ENCODE results near the gene ARSJ. TPM values are rescaled to one million over a fixed set of nuclear protein-coding genes. Genes with fewer than 3 reads are reported as not detected.

Gene ARSJ
- total RNA-seq, 1 donor from 2014 or later = 13.6 TPM

DNA sequence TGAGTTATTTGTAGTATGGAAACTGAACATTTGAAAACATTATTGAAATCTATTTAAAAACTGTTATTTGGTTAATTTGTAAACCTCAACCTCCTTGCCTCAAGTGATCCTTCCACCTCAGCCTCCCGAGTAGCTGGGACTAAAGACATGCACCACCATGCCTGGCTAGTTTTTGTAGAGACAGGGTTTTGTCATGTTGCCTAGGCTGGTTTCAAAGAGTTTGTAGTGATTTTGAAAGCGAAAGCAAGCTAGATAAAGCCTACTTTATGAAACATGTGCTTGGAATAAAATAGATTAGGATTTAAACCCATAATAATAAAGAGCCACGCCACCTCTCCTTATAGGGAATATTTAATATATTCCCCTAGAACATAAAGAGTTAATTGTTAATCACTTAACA, 23.5 kb downstream of the ARSJ start:
- TF ChIP-seq, protein P1, sequence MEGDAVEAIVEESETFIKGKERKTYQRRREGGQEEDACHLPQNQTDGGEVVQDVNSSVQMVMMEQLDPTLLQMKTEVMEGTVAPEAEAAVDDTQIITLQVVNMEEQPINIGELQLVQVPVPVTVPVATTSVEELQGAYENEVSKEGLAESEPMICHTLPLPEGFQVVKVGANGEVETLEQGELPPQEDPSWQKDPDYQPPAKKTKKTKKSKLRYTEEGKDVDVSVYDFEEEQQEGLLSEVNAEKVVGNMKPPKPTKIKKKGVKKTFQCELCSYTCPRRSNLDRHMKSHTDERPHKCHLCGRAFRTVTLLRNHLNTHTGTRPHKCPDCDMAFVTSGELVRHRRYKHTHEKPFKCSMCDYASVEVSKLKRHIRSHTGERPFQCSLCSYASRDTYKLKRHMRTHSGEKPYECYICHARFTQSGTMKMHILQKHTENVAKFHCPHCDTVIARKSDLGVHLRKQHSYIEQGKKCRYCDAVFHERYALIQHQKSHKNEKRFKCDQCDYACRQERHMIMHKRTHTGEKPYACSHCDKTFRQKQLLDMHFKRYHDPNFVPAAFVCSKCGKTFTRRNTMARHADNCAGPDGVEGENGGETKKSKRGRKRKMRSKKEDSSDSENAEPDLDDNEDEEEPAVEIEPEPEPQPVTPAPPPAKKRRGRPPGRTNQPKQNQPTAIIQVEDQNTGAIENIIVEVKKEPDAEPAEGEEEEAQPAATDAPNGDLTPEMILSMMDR (IDR thresholded peaks at IDR 0.05) = no peak
- H3K9me3 ChIP-seq = no peaks in the 10 kb centered on the region
- no peak for DNase-seq
- no peak overlapping the region for H3K4me3 ChIP-seq
- no peak overlapping the region for H3K27ac ChIP-seq
- no peaks in the 10 kb centered on the region for H3K27me3 ChIP-seq
- H3K36me3 ChIP-seq = no peaks in the 10 kb centered on the region
- intact Hi-C loops (cut with DNase I) = no loop called here
- ATAC-seq = no peak
- H3K4me1 ChIP-seq = peaks cover 14% of the 10 kb centered on the region

- H3K9me3 ChIP-seq = no peaks in the 10 kb centered on the region
- TF ChIP-seq, protein P1 (IDR thresholded peaks at IDR 0.05) = no peak
- DNase-seq (no peak), ATAC-seq (no peak)
- no peak overlapping the region for H3K27ac ChIP-seq
- H3K27me3 ChIP-seq = no peaks in the 10 kb centered on the region
- no peaks in the 10 kb centered on the region for H3K36me3 ChIP-seq
- no peak overlapping the region for H3K4me3 ChIP-seq
- peaks cover 14% of the 10 kb centered on the region for H3K4me1 ChIP-seq
- intact Hi-C loops (cut with DNase I) = no loop called here
These were observed 24.0 kb downstream of the ARSJ start for GRCh38 chr4:113955411-113955810.

- Histone ChIP-seq H3K4me3 (no peak overlapping the region), H3K36me3 (no peaks in the 10 kb centered on the region), H3K27ac (no peak overlapping the region), H3K4me1 (peaks cover 5% of the 10 kb centered on the region), H3K27me3 (no peaks in the 10 kb centered on the region), H3K9me3 (no peaks in the 10 kb centered on the region)
- ATAC-seq (no peak), DNase-seq (no peak)
- intact Hi-C loops (cut with DNase I) = no loop called here
- TF ChIP-seq, protein P1 (IDR thresholded peaks at IDR 0.05) = no peak
These were observed 25.6 kb downstream of the ARSJ start for GRCh38 chr4:113953888-113954287.

DNA sequence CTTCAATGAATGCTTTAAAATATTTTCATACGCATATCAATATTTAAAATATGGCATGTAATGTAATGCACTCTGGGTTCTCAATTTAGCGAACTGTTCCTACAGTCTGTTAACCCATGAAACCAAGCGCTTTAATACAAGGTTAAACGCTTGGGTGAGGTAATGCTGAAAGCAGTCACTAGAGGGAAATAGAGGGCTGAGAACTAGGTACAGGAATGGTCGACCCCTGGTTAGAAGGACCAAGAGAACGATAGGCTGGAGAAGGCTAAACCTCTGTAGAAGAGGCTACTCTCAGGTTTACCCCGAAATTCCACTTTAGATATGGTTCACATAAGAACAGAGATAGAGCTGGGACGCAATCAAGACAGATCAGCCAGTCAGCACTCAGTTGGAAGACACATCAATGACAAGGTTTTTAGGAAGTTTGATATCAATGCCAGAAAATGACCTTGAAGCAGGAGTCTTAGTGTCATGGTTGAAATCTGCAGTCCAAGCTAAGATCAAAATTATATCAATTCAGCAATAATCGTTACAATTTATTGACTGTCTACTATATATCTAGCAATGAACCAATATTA, 26.9 kb downstream of the ARSJ start:
- H3K4me1 ChIP-seq = peaks cover 5% of the 10 kb centered on the region
- DNase-seq = no peak
- TF ChIP-seq, protein P1 (IDR thresholded peaks at IDR 0.05) = peak; percentile 74
- no peak overlapping the region for H3K4me3 ChIP-seq
- peak; percentile 92 for ATAC-seq
- no peaks in the 10 kb centered on the region for H3K36me3 ChIP-seq
- intact Hi-C loops (cut with DNase I) = no loop called here
- H3K27ac ChIP-seq = no peak overlapping the region
- H3K9me3 ChIP-seq = no peaks in the 10 kb centered on the region
- no peaks in the 10 kb centered on the region for H3K27me3 ChIP-seq

DNA sequence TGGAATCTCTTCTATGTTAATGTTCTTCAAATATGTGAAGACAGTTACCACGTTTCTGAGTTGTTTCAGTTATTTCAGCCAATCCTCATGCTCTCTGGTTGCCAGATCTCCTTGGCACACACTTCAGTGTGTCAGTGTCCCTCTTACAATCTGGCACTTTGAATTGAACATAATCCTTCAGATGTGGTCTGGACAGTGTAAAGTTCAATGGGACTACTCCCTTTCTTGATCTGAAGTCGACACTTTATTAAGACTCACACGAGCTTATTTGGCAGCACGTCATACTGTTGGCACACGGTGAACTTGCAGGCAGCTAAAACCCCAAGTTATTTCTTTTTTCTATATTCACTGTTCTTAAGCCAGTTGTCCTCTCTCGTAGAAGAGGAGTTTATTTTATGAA, 28.2 kb downstream of the ARSJ start:
- no peak for DNase-seq

More for the DNA sequence above, 28.2 kb downstream of the ARSJ start:
- no peaks in the 10 kb centered on the region for H3K36me3 ChIP-seq
- no peaks in the 10 kb centered on the region for H3K9me3 ChIP-seq
- TF ChIP-seq, protein P1 (IDR thresholded peaks at IDR 0.05) = no peak
- intact Hi-C loops (cut with DNase I) = no loop called here
- peak; percentile 50 for ATAC-seq
- no peaks in the 10 kb centered on the region for H3K27me3 ChIP-seq
- no peak overlapping the region for H3K4me3 ChIP-seq
- H3K4me1 ChIP-seq = peaks cover 5% of the 10 kb centered on the region
- H3K27ac ChIP-seq = no peak overlapping the region
